ENCODE results near the gene CSMD2. TPM values are rescaled to one million over a fixed set of nuclear protein-coding genes. Genes with fewer than 3 reads are reported as not detected.

Gene CSMD2
- total and polyA plus RNA-seq, 2 of the 4 experiments (the other 2 are of a cell fraction): under 0.01 to 0.36 TPM

DNA sequence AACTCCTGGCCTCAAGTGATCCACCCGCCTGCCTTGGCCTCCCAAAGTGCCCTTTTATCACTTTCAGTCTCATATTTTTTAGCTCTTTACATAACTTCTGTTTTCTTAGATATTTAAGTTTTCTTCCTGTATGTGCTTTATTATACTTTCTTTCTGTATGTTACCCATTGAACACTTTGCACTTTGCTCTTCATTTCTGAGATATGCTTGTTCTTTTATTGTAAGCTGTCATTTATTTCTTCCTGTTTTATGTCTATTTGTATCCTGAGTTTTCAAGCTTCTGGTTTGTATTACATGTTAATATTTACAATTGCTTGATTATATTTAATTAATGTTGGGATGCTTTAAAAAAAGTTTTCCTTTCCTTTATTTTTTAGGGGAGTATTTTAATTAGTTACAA is 656.9 kb downstream of the CSMD2 start:
- DNase-seq: no peak
- no peak overlapping the region for H3K9ac ChIP-seq (ENCODE audit: low read depth, low read length)
- H2BK15ac ChIP-seq (ENCODE audit: low read depth, low read length): no peak overlapping the region
- no peaks in the 10 kb centered on the region for H3K9me1 ChIP-seq (ENCODE audit: insufficient read depth, low read length)
- H3K9me3 ChIP-seq (ENCODE audit: control insufficient read depth, insufficient read depth, low read length): no peaks in the 10 kb centered on the region
- dilution Hi-C loops (cut with HindIII; ENCODE audit: low sequenced_read_pairs, unreplicated experiment) (no loop called here), in situ Hi-C loops (cut with MboI; ENCODE audit: low sequenced_read_pairs) (no loop called here), intact Hi-C loops (cut with micrococcal nuclease) (no loop called here)
- ChIA-PET CTCF (no interaction called here), POLR2A (ENCODE audit: unreplicated experiment) (no interaction called here)
- BruUV-seq (replicated peaks): no TSS peak
- no peak overlapping the region for H4K91ac ChIP-seq (ENCODE audit: insufficient read depth, low read depth, low read length)
- H3K27ac ChIP-seq (ENCODE audit: insufficient read depth, low read length): no peak overlapping the region
- no CpG with 5 or more reads among the region's 1 CpG for WGBS, 2 experiments (ENCODE audit: extremely low coverage in 2 of 2, insufficient read length in 1 of 2)
- no peaks in the 10 kb centered on the region for H3K4me1 ChIP-seq (ENCODE audit: control insufficient read depth, insufficient read depth, low read length)
- H3K56ac ChIP-seq (ENCODE audit: extremely low read depth, insufficient read depth, low read length): no peak overlapping the region
- H3K4me2 ChIP-seq (ENCODE audit: low read depth, low read length): no peak overlapping the region
- no peaks in the 10 kb centered on the region for H3K36me3 ChIP-seq (ENCODE audit: control insufficient read depth, insufficient read depth, low read length)
- no peak overlapping the region for H3K18ac ChIP-seq (ENCODE audit: low read depth, low read length)
- H2BK20ac ChIP-seq (ENCODE audit: low read depth, low read length): no peak overlapping the region
- H4K5ac ChIP-seq (ENCODE audit: low read depth, low read length): no peak overlapping the region
- H2BK120ac ChIP-seq (ENCODE audit: low read depth, low read length): no peak overlapping the region
- no peak overlapping the region for H2BK5ac ChIP-seq (ENCODE audit: low read depth, low read length, poor library complexity, severe bottlenecking)
- no peaks in the 10 kb centered on the region for H3K27me3 ChIP-seq (ENCODE audit: control insufficient read depth, insufficient read depth, low read length)
- no peak overlapping the region for H2AK9ac ChIP-seq (replicated peaks; ENCODE audit: low read depth, low read length, poor library complexity)
- H3K4me3 ChIP-seq (ENCODE audit: insufficient read depth, low read depth, low read length): no peak overlapping the region
- no peak overlapping the region for H2AFZ ChIP-seq (replicated peaks; ENCODE audit: low read length, poor library complexity)
- H4K20me1 ChIP-seq (ENCODE audit: insufficient read depth, low read length): no peaks in the 10 kb centered on the region
- H3K14ac ChIP-seq (replicated peaks; ENCODE audit: low read depth, low read length): no peak overlapping the region
- no peak overlapping the region for H2AK5ac ChIP-seq (ENCODE audit: low read depth, low read length)
- TF ChIP-seq SMC3 (IDR thresholded peaks at IDR 0.05; ENCODE audit: low read depth, low read length) (no peak), POLR2A (IDR thresholded peaks at IDR 0.05; ENCODE audit: low read depth, low read length) (no peak), BHLHE40 (IDR thresholded peaks at IDR 0.05; ENCODE audit: low read depth, low read length) (no peak), MAFK (IDR thresholded peaks at IDR 0.05; ENCODE audit: low read depth, low read length) (no peak), RCOR1 (IDR thresholded peaks at IDR 0.05; ENCODE audit: insufficient replicate concordance, low read length) (no peak), RAD21 (IDR thresholded peaks at IDR 0.05; ENCODE audit: low read length) (no peak), CHD1 (IDR thresholded peaks at IDR 0.05; ENCODE audit: low read depth, low read length) (no peak), CEBPB (IDR thresholded peaks at IDR 0.05; ENCODE audit: low read depth, low read length) (no peak), FOS (IDR thresholded peaks at IDR 0.05; ENCODE audit: low read depth, low read length) (no peak), RFX5 (IDR thresholded peaks at IDR 0.05; ENCODE audit: low read depth, low read length) (no peak), NFE2L2 (IDR thresholded peaks at IDR 0.05; ENCODE audit: low read depth, low read length) (no peak)
- TF ChIP-seq, protein P1, sequence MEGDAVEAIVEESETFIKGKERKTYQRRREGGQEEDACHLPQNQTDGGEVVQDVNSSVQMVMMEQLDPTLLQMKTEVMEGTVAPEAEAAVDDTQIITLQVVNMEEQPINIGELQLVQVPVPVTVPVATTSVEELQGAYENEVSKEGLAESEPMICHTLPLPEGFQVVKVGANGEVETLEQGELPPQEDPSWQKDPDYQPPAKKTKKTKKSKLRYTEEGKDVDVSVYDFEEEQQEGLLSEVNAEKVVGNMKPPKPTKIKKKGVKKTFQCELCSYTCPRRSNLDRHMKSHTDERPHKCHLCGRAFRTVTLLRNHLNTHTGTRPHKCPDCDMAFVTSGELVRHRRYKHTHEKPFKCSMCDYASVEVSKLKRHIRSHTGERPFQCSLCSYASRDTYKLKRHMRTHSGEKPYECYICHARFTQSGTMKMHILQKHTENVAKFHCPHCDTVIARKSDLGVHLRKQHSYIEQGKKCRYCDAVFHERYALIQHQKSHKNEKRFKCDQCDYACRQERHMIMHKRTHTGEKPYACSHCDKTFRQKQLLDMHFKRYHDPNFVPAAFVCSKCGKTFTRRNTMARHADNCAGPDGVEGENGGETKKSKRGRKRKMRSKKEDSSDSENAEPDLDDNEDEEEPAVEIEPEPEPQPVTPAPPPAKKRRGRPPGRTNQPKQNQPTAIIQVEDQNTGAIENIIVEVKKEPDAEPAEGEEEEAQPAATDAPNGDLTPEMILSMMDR (conservative IDR thresholded peaks at IDR 0.05; ENCODE audit: low read depth, low read length): no peak
- TF ChIP-seq, protein P2, sequence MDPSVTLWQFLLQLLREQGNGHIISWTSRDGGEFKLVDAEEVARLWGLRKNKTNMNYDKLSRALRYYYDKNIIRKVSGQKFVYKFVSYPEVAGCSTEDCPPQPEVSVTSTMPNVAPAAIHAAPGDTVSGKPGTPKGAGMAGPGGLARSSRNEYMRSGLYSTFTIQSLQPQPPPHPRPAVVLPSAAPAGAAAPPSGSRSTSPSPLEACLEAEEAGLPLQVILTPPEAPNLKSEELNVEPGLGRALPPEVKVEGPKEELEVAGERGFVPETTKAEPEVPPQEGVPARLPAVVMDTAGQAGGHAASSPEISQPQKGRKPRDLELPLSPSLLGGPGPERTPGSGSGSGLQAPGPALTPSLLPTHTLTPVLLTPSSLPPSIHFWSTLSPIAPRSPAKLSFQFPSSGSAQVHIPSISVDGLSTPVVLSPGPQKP (IDR thresholded peaks at IDR 0.05; ENCODE audit: borderline replicate concordance, low read depth, low read length): no peak
- no peak for ATAC-seq (ENCODE audit: low read depth)
- no peak overlapping the region for H3K23ac ChIP-seq (ENCODE audit: low read depth, low read length)
- no peaks in the 10 kb centered on the region for H3K79me1 ChIP-seq (ENCODE audit: low read depth in 1 of 2, low read length in 2 of 2)
- no peak overlapping the region for H3K4ac ChIP-seq (ENCODE audit: low read depth, low read length)
- H4K8ac ChIP-seq (ENCODE audit: low read depth in 2 of 2, low read length in 2 of 2): no peak overlapping the region
